DMS153 treated with DMSO at 0.1 percent for 48 hours (cell line): ENCODE measurements around the gene TMC7.

Source experiments
- DNase-seq: peaks from one replicate; lab custom pipeline; 2025; ENCODE audit not compliant: unreplicated experiment; lab: John Stamatoyannopoulos, UW

Gene TMC7

DNA sequence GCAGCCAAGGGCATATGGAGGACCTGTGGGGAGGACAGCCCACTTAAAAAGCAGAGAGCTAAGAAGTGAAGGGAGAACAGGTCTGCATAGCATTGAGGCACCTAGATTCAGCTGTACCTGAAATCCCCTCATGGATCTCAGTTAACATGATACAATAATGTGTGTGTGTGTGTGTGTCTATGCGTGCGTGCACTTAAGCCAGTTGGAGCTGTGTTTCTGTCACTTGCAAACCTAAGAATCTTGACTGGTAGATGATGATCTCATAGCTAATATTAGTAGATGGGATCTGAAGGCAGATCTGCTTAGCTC is 128.3 kb downstream of the TMC7 start:
- DNase-seq, result no peak
